SK-MEL-5 (cell line): ENCODE results near the gene FES. TPM values are rescaled to one million over a fixed set of nuclear protein-coding genes. Genes with fewer than 3 reads are reported as not detected.
"Not testable (repeated sequence)": the region's sequence is repeated elsewhere in the genome, so short reads cannot be mapped to it uniquely, and the experiment has no call there.

Experiments
- DNase-seq: peaks from one replicate; pipeline ENCODE4 v3.0.0-alpha.2; 2016; ENCODE audit warnings: low read depth, low spot score
- in situ Hi-C: cut with HindIII; loops from 2 replicates; pipeline ENCODE4 v1.10.0; 2016; ENCODE audit warnings: low sequenced_read_pairs, high pct_unique_total_duplicates, low pct_unique_long_range_greater_than_20kb
- total RNA-seq: library from RNA; depleted of rRNA; stranded (reverse); fragments of >200 nt; shearing (Covaris generic); gene quantifications from 2 replicates; pipeline ENCODE4 v1.2.3, GENCODE V29; 2014

Gene FES
- total RNA-seq, 1 experiment from 2014 or later: 0.16 TPM

- no peak for DNase-seq
- in situ Hi-C loops: no loop called here
Measured at GRCh38 chr15:90871716-90872485, 12.4 kb upstream of the FES start.

GRCh38 chr15:90872486-90873184 lies 11.7 kb upstream of the FES start:
- in situ Hi-C loops: no loop called here
- DNase-seq: peak; percentile 31

- in situ Hi-C loops: no loop called here
- DNase-seq: no peak
Measured at GRCh38 chr15:90873488-90873997, 10.8 kb upstream of the FES start.

- in situ Hi-C loops: no loop called here
- DNase-seq: no peak
Measured at GRCh38 chr15:90873998-90874605, 10.2 kb upstream of the FES start.

GRCh38 chr15:90874986-90875385 lies 9.3 kb upstream of the FES start:
- in situ Hi-C loops, DNase-seq: not testable (repeated sequence)

GRCh38 chr15:90875549-90875981 lies 8.7 kb upstream of the FES start:
- in situ Hi-C loops: no loop called here
- no peak for DNase-seq

- in situ Hi-C loops: no loop called here
- DNase-seq: no peak
Measured at GRCh38 chr15:90876046-90876445, 8.3 kb upstream of the FES start.

GRCh38 chr15:90876512-90877170 lies 7.7 kb upstream of the FES start:
- no peak for DNase-seq
- in situ Hi-C loops: no loop called here

GRCh38 chr15:90877315-90877714 lies 7.0 kb upstream of the FES start:
- in situ Hi-C loops: no loop called here

GRCh38 chr15:90877996-90878395 lies 6.3 kb upstream of the FES start:
- in situ Hi-C loops: no loop called here
- DNase-seq: no peak

More at GRCh38 chr15:90877315-90877714, 7.0 kb upstream of the FES start:
- no peak for DNase-seq

GRCh38 chr15:90878660-90879059 lies 5.6 kb upstream of the FES start:
- no peak for DNase-seq
- in situ Hi-C loops: no loop called here

- in situ Hi-C loops: no loop called here
- no peak for DNase-seq
Measured at GRCh38 chr15:90879730-90880366, 4.5 kb upstream of the FES start.

GRCh38 chr15:90880381-90881145 lies 3.7 kb upstream of the FES start:
- in situ Hi-C loops: no loop called here

GRCh38 chr15:90881181-90881977 lies 2.9 kb upstream of the FES start:
- DNase-seq: no peak
- in situ Hi-C loops: no loop called here

More at GRCh38 chr15:90880381-90881145, 3.7 kb upstream of the FES start:
- no peak for DNase-seq

GRCh38 chr15:90881978-90882721 lies 2.2 kb upstream of the FES start:
- no peak for DNase-seq
- in situ Hi-C loops: no loop called here
